Fibroblast of peridontal ligament (primary cell): Measurements from ENCODE around the gene RTBDN.
A peak's percentile ranks its signal among the peaks of the same experiment; 100 is the strongest.
"Not testable (repeated sequence)": the region's sequence is repeated elsewhere in the genome, so short reads cannot be mapped to it uniquely, and the experiment has no call there.

Experiments used
- DNase-seq: peaks from one replicate; pipeline ENCODE4 v3.0.0-alpha.2; 2010; ENCODE audit errors: extremely low read depth

Gene RTBDN

DNA sequence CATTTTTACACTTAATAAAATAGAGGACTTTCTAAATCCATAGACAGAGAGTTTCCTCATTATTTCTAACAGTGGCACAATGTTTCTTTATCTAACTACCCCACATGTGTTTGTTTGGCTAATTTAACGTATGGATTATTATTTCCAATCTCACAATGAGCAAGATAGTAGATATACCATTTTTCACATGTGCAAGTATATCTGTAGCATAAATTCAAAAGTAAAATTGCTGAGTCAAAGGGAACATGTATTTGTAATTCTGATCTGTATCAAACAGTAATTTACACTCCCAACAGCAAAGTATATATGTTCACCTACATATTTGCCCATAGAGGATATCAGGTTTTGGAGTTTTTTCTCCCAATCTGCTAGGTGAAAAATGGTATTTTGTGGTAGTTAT lies 22.3 kb upstream of the RTBDN start:
- no peak for DNase-seq

DNA sequence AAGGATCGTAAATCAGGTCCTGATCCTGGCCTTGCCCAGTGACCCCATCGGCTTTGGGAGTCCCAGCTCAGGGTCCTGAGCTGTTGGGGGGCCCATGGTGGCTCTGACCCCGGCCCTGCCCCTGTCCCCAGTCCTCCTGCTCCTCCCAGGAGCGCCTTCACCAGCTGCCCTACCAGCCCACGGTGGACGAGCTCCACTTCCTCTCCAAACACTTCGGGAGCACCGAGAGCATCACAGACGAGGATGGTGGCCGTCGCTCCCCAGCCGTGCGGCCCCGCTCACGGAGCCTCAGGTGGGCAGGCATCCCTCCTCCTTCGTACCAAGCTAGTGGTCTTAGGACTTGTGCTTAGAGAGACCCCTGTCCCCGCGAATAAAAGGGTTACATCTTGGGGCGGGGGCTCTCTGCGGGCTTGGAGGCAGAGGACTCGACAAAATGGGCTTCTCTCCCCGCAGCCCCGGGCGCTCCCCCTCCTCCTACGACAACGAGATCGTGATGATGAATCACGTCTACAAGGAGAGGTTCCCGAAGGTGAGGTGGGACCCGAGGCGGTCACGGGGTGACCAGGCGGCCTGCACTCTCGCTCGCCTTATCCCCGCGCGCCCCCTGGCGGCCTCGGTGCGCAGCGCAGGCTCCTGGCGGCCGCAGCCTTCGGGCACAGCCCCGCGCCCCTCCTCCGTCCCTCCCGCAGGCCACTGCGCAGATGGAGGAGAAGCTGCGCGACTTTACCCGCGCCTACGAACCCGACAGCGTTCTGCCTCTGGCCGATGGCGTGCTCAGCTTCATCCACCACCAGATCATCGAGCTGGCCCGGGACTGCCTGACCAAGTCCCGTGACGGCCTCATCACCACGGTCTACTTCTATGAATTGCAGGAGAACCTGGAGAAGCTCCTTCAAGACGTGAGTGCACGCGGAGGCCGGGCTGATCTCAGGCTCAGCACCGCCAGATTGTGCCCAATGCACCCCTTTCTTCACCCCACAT lies 13.1 kb upstream of the RTBDN start:
- peak; percentile 67 for DNase-seq

DNA sequence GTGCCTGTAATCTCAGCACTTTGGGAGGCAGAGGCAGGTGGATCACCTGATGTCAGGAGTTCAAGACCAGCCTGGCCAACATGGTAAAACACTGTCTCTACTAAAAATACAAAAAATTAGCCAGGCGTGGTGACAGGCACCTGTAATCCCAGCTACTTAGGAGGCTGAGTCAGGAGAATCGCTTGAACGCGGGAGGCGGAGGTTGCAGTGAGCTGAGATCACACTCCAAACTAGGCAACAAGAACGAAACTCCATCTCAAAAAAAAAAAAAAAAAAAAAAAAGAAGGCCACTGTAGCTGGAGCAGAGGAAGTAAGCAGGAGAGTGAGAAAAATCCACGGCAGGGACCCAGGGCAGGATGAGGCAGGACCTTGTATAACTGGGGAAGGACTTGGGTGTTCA lies 12.2 kb upstream of the RTBDN start:
- DNase-seq = not testable (repeated sequence)

DNA sequence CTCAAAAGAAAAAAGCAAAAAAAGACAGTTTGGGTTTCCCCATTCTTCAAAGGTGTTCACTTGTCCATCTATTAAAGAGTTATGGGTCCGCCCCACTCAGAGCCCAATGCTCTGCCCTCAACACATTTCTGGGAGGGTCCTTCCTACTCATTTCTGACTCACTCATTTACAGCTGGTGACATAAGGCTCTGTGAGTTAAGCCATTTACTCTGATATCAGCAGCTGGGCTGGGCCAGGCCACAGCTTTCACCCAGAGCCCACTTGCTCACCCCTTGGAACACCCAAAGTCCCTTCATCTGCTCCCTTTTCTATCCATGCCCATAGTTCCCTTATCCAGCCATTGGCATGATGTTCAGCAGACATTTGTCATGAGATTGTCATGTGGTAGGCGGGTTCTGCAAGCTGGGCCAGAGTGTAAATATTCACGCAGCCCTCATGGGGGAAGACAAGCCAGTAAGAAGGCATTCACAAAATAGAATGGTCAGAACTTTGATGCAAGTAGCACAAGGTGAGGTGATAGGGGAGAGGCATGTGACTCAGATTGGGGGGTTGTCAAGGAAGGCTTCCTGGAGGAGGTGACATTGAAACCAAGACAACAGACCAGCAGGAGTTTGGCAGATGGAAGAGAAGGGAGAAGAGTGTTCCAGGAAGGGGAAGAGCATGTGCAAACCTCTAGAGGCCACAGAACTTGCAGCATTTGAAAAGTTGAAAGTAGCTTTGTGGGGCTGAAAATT lies 9.8 kb upstream of the RTBDN start:
- DNase-seq = no peak

DNA sequence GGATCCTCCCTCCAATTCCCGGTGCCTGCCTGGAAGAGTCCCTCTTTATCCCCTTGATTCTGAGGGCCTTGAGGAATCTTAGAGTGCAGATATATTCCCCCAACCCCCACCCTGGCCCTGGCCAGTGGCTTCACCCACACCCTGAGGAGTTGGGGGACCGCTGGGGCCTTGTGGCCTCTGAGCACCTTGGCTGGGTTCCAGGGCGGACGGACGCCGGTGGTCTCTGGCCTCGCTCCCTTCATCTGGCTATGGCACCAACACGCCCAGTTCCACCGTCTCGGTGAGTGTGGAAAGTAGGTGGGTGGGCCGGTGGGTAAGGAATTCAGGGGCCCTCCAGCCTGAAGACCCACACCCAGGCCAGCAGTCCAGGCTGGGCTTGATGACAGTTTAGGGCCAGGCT lies 8.9 kb upstream of the RTBDN start:
- DNase-seq = no peak

DNA sequence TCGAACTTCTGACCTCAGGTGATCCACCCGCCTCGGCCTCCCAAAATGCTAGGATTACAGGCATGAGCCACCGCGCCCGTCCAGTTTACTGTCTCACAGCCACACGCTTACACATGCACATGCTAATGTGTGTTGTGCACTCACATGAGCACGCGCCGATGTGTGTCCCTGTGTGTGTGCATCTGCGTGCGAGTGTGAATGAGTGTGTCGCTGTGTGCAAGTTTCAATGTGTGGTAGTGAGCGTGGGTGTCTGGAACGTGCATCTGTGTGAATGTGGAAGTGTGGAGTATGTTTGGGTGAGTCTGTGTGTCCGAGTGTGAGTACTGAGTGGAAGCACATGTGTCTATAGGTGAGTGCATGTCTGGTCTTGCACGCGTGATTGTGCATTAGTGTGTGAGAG lies 8.1 kb upstream of the RTBDN start:
- DNase-seq = no peak

DNA sequence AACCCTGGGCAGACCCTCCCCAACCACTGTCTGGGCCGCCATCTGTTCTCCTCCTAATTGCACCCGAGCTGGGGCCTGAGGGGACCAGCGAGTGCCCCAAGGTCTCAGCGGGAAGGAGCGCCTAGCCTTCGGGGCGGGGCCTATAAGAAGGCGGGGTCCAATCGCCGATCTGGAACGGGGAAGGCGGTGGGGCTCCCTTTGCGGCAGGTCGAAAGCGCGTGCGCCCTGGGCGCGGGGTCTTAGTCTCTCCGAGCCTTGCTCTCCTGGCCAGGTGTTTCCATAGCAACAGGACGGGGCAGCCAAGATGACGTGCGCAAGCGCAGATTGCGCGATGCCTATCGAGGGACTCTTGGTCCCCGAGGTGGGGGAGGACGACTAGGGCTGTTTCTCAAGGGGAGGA lies 6.7 kb upstream of the RTBDN start:
- DNase-seq = no peak

DNA sequence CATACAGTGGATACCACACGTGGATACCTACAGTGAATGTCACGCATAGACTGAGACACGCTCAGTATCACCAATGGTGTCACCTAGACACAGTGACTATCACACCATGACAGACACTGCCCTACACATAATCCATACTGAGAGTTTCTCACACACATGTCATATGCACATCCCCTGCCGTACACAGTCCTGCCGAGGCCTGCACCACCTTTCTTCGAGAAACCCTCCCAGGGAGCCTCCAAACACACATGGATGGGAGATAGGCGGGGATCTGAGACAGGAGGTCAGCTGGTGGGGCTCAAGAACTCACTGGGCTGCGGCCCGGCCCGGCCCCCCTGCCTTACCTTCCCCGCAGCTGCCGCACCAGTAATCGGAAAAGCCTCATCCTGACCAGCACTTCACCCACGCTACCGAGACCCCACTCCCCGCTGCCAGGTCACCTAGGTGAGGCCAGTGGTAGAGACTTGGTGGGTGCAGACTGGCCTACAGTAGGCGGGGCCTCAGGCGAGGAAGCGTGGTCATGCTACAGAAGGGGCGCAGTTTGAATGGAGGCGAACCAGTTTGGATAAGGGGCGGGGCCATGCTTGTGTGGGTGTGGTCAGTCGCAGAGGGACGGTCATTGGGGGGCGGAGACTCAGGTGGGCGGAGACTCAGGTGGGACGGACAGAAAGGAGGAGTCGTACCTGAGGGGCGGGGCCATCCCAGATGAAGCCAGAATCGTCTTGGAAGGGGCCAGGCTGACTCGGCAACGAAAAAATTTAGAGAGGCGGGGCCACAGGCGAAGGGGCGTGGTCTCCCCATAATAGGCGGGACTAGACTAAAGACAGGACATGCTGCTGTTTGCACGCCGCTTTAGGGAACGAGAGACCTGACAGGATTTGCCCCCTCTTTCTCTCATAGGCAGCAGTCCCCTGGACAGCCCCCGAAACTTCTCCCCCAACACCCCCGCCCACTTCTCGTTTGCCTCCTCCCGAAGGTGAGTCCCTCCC lies 6.0 kb upstream of the RTBDN start:
- no peak for DNase-seq

DNA sequence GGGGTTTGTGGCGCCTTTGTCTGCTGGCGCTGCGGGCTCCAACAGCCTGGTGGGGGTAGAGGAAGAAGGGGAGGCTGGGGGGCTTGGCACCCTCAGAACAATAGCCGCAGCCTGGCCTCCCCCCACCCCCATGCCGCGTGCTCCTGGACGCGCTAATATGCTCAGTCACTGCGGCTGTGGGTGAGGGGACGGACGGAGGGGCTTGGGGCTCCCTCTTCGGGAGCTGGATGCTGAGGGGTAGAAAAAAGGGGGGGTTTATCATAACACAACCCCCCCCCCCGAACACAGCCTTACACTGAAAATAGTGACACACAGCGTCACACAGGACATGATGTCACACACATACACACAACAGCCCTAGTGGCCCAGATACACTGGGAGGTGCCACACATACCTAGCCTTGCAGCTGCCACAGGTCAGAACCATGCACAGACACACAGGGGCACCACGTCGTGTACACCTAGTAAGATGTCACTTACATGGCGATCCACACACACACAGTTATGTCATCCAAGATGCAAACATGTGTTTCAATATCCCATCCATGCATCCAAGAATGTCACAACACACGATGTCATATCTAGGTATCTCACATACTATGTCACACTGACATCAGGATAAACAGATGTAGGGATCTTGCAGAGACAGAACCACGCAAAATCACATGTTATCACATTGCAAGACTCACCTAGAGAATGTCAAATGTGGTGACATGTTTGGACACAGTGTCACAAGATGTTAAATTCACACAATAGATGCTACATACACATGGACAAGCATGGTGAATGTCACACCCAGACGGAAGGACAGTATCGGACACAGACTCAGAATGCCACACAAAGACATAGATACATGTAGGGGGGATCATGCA lies 4.7 kb upstream of the RTBDN start:
- no peak for DNase-seq

DNA sequence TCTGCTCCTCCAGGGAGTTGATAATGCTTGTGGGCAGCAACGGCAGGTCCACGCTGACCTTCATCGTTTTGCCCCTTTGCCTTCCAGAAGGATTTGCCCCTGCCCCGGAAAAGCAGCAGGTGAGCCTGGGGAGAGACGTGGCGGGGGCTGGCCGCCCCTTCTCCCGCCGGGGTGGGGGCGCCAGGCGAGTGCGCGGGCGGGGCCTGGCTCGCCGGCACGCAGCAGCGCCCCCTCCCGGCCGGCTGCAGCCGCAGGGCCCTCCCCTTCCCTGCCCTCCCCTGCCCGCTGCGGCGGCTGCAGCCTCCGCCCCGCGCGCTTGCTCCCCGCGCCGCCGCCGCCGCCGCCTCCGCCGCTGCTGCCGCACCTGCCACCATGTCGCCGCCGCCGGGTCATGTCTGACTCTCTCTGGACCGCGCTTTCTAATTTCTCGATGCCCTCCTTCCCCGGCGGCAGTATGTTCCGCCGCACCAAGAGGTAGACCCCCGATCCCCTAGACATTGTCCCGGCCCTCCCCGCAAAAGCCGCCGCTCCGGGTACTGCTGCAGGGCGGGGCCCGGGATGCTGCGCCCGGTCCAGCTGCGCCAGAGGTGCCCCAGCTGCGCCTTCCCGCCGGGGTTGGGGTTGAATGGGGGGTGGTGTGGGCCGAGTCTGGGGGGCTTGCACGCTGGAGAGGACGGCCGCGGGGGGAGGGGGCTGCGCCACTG lies 4.0 kb upstream of the RTBDN start, which contains the start of gene MAST1:
TSS of gene MAST1 (plus strand) at position 334 of the 704 bp plus-strand sequence. CDS start at position 392, 58 bp downstream.
- DNase-seq = no peak

DNA sequence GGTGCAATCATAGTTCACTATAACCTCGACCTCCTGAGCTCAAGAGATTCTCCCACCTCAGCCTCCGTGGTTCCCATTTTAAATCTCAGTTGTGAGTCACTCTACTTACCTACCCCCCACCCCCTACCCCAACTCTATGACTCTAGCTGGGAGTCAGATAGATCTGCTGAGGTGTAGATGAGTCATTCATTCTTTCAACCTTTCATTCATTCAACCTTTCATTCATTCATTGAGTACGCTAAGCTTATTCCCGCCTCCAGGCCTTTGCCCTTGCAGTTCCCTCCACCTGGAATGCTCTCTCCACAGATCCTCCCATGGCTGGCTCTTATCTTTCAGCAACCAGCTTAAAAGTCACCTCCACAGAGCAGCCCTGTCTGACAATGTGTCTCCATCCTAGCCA lies 2.8 kb upstream of the RTBDN start:
- DNase-seq = no peak

DNA sequence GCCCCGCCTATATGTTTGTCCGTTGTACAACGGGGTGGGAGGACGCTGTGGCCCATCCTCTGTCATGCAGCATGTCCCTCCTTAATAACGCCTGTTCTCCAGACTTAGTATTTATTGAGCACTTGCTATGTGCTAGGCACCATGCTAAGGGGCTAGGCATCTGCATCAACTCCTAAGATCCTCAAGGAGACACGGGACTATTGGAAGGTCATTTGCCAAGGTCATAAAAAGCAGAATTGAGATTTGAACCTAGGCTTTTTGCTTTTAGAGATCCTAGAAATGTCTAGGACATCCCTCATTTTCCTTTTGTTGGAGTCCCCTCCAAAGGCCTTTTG lies 2.1 kb upstream of the RTBDN start:
- no peak for DNase-seq

DNA sequence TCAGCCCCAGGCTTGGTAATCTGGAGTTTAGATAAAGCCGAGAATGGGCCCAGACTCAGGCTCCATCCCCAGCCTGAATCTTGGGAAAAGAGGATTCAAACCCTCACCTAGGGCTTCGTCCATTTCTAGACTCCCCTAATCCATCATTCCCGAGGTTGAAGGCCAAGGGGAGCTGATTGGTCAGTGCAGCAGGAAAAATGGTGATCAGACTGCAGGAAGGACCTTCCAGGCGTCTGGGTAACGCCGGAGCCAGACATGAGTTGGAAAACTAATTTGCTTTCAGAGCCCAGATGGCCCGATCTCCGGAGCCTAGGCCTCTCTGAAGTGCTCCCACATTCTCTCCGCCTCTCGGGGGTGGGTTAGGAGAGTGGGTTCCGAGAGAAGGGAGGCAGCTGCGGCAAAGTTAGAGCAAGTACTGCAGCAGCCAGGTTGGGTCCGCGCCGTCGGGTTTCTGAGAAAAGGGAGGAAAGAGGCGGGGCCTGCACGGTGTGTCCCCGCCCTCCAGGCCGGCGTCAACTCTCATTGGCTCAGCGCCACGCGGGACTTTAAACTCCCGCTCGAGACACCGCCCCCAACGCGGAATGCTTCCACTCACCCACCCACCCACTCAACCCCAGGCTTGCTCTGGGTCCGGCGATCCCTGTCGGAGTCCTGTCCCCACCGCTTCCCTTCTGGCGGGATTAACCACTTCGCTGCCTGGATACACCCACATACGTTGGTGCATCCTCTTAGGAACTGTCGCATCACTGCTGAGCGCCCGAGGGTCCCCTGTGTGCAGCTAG lies 788 bp upstream of the RTBDN start:
- DNase-seq = no peak

DNA sequence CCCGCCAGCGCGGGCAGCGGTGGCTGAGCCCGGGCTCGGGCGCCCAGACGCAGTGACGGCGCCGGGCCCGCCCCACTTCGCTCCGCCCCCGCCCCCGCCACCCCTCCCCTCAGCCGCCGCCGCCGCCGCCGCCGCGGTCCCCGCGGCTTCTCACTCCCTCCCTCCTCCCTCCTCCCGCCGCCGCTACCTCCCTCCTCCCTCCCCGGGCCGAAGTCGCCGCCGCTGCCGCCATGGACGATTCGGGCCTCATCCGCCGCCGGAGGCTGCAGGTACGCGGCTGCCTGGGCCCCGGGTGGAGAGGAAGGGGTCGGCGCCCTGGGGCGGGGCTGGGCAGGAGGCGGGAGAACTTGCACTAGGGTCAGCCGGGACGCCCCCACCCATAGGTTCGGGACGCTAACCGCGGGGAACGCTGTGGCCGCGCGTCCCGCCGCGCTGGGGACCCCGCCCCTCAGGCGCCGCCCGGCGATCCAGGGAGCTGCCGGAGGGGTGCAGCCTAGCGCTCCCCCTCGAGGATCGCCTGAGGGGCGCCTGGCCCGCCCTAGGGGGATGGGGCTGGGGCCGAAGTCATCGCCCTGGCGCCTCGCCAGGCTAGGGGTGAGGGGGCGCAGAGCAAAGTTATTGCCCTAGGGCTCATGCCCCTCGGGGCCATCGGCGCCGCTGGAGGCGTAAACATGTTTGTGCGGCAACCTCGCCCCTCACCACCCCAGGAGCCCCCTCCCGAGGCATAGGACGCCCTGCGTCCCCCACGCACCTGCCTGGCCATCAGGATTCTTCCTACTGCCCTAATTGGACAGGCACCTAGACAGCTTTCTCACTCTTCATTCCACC lies 427 bp downstream of the RTBDN start:
- DNase-seq = no peak

DNA sequence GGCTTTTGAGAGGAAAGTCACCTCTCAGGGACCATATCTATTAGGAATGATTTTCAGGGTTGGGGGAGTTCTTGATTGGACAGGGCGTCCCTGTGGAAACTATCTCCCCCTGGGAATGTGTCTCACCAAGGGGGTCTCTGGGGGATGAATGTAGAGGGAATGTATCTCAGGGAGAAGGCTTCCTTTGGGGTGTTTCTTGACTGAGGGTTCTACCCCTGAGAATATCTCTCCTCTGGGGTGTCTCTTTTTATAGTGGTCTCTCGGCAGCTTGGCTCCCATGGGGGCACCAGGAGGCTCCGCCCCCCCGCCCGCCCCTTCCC lies 1.0 kb downstream of the RTBDN start:
- no peak for DNase-seq

DNA sequence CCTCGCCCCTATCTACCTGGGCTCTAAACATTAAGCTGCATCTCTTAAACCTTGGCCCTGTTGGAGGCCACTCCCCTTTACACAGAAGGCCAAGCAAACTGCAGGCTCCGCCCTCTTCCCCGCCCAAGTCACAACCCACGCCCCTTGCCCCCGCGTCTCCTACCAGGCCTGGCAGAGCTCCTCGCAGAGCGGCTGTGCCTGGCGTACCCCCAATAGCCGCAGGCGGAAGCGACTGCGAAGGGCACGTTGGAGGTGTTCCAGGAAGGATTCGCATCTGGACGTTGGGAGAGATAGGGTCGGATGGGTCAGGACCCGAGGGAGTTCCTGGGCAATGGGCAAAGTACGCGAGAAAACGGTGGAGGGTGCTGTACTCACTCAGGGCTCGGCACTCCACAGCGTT lies 5.9 kb downstream of the RTBDN start:
- DNase-seq = no peak

DNA sequence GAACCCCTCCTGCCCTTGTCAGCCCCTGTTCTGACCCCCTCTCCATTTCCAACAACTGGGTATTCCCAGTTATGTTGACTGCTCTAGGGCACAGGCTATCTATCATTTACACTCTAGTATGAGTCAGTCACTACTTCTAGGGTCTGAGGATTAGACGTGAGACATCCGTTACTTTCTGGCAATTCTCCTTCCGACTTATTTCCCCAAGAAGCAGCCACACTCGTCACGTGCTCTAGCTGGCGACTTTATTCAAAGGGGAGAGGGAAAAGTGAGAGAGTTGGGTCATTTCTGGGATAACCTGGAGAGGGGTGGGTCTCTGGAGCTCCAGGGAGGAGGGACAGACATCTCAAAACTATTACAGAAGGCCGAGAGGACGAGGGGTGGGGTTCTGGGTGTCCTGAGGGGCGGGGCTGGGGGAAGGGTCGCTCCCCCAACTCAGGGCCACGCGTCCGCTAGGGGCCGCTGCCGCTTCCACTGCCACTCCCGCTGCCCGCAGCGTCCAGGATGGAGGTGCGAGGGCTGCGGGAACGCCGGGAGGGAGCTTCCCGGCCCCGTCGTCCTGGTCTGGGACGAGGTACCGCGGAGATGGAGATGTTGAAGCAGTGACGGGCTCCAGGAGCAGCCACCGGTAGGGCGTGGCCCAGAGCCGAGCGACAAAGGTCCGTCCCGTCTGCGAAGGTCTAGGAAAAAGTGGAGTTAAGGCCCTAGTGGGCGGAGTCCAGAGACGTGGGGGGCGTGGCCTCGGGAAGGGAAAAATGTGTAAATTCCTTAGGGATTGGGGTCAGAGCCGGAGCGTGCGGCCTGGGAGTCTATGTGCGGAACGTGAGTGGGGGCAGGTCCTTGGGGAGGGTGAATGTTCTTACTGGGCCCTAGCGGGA lies 8.9 kb downstream of the RTBDN start:
- no peak for DNase-seq

DNA sequence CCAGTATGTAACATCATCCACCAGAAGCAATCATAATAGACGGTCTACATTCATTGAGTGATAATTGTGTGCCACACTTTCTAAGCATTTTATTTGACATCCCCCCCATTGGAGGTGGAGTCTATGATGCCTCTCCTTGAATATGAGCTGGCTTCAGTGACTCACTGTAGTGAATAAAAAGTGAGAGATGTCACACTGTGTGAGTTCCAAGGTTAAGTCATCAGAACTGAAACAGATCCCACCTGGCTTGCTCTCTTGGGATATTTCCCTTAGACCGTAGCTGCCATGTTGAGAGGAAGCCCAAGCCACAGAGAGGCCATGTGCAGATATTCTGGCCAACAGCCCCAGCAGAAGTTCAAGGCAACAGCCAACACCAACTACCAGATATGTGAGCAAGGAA lies 12.6 kb downstream of the RTBDN start:
- no peak for DNase-seq
